Measurements from ENCODE around the gene CDH23. TPM values are rescaled to one million over a fixed set of nuclear protein-coding genes. Genes with fewer than 3 reads are reported as not detected.
A peak's percentile ranks its signal among the peaks of the same experiment; 100 is the strongest.

The CDH23 gene
- total and polyA plus RNA-seq, 2 of the 8 experiments (the other 6 are each of a cell fraction or from before 2014, with no cell fraction given): 1.9 to 4.9 TPM

DNA sequence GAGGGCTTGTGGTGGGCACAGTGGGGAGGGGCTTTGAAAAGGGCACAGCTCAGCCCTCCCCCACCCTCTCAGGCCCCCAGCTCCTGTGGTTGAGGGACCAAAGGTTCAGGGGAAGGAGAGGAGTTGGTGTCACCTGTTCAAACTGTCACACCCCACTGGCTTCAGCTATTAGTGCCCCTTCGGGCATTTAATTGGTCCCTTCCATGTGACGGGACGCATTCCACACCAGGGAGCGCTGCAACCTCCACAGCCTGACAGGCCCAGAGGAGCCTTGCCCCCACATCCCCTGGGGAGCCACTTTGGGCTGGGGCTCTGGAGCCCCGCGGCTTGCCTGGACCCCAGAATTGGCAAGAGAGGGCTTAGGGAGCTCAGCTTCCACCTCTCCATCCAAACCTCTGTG lies 247.2 kb downstream of the CDH23 start (continued):
- TF ChIP-seq, protein P1, sequence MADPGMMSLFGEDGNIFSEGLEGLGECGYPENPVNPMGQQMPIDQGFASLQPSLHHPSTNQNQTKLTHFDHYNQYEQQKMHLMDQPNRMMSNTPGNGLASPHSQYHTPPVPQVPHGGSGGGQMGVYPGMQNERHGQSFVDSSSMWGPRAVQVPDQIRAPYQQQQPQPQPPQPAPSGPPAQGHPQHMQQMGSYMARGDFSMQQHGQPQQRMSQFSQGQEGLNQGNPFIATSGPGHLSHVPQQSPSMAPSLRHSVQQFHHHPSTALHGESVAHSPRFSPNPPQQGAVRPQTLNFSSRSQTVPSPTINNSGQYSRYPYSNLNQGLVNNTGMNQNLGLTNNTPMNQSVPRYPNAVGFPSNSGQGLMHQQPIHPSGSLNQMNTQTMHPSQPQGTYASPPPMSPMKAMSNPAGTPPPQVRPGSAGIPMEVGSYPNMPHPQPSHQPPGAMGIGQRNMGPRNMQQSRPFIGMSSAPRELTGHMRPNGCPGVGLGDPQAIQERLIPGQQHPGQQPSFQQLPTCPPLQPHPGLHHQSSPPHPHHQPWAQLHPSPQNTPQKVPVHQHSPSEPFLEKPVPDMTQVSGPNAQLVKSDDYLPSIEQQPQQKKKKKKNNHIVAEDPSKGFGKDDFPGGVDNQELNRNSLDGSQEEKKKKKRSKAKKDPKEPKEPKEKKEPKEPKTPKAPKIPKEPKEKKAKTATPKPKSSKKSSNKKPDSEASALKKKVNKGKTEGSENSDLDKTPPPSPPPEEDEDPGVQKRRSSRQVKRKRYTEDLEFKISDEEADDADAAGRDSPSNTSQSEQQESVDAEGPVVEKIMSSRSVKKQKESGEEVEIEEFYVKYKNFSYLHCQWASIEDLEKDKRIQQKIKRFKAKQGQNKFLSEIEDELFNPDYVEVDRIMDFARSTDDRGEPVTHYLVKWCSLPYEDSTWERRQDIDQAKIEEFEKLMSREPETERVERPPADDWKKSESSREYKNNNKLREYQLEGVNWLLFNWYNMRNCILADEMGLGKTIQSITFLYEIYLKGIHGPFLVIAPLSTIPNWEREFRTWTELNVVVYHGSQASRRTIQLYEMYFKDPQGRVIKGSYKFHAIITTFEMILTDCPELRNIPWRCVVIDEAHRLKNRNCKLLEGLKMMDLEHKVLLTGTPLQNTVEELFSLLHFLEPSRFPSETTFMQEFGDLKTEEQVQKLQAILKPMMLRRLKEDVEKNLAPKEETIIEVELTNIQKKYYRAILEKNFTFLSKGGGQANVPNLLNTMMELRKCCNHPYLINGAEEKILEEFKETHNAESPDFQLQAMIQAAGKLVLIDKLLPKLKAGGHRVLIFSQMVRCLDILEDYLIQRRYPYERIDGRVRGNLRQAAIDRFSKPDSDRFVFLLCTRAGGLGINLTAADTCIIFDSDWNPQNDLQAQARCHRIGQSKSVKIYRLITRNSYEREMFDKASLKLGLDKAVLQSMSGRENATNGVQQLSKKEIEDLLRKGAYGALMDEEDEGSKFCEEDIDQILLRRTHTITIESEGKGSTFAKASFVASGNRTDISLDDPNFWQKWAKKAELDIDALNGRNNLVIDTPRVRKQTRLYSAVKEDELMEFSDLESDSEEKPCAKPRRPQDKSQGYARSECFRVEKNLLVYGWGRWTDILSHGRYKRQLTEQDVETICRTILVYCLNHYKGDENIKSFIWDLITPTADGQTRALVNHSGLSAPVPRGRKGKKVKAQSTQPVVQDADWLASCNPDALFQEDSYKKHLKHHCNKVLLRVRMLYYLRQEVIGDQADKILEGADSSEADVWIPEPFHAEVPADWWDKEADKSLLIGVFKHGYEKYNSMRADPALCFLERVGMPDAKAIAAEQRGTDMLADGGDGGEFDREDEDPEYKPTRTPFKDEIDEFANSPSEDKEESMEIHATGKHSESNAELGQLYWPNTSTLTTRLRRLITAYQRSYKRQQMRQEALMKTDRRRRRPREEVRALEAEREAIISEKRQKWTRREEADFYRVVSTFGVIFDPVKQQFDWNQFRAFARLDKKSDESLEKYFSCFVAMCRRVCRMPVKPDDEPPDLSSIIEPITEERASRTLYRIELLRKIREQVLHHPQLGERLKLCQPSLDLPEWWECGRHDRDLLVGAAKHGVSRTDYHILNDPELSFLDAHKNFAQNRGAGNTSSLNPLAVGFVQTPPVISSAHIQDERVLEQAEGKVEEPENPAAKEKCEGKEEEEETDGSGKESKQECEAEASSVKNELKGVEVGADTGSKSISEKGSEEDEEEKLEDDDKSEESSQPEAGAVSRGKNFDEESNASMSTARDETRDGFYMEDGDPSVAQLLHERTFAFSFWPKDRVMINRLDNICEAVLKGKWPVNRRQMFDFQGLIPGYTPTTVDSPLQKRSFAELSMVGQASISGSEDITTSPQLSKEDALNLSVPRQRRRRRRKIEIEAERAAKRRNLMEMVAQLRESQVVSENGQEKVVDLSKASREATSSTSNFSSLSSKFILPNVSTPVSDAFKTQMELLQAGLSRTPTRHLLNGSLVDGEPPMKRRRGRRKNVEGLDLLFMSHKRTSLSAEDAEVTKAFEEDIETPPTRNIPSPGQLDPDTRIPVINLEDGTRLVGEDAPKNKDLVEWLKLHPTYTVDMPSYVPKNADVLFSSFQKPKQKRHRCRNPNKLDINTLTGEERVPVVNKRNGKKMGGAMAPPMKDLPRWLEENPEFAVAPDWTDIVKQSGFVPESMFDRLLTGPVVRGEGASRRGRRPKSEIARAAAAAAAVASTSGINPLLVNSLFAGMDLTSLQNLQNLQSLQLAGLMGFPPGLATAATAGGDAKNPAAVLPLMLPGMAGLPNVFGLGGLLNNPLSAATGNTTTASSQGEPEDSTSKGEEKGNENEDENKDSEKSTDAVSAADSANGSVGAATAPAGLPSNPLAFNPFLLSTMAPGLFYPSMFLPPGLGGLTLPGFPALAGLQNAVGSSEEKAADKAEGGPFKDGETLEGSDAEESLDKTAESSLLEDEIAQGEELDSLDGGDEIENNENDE (IDR thresholded peaks at IDR 0.05; ENCODE audit: insufficient replicate concordance, low read length): no peak
- TF ChIP-seq CHD1 (IDR thresholded peaks at IDR 0.05; ENCODE audit: low read depth, low read length): no peak
- TF ChIP-seq RAD21 (IDR thresholded peaks at IDR 0.05 in 1 of 2, conservative IDR thresholded peaks at IDR 0.05 in 1 of 2; ENCODE audit: low read depth in 2 of 2, low read length in 2 of 2): peak in 1 of 2 experiments; percentile 25; a peak in 1 of 4 replicates
